Tibial nerve (tissue), 3 donors: ENCODE data around the gene CCNI.

Experiments
- CTCF ChIP-seq, 5 experiments: fragments of 200-600 bp in 3 of 5; fragments of 450-650 bp in 2 of 5; sonication (generic) in 3 of 5; IDR thresholded peaks; one replicate each; pipeline ENCODE4 v1.5.1; 2016 to 2019; ENCODE audit warnings: antibody characterized with exemption in 5 of 5, mild to moderate bottlenecking in 3 of 5, moderate library complexity in 2 of 5
- POLR2A ChIP-seq, 2 donors: fragments of 450-650 bp; IDR thresholded peaks; one replicate each; pipeline ENCODE4 v1.6.1; 2017; ENCODE audit warnings: antibody characterized with exemption in 2 of 2, mild to moderate bottlenecking in 2 of 2, moderate library complexity in 2 of 2

- TF ChIP-seq POLR2A (IDR thresholded peaks at IDR 0.05) (no peak), CTCF (IDR thresholded peaks at IDR 0.05) (no peak)
These were observed 36.0 kb downstream of the CCNI start for GRCh38 chr4:77039796-77040195.
